ENCODE data around the gene AVPR1A.

- TF ChIP-seq ELF1 (IDR thresholded peaks at IDR 0.05; ENCODE audit: borderline replicate concordance, low read depth), result no peak
- no peak for TF ChIP-seq SP1 (IDR thresholded peaks at IDR 0.05; ENCODE audit: low read depth)
- TF ChIP-seq POLR2A (IDR thresholded peaks at IDR 0.05; ENCODE audit: borderline replicate concordance, extremely low read depth, insufficient read depth, insufficient read length), result no peak
- no peak for TF ChIP-seq CEBPB (IDR thresholded peaks at IDR 0.05; ENCODE audit: low read depth)
- no peak for TF ChIP-seq CTCF (IDR thresholded peaks at IDR 0.05 in 2 of 3, conservative IDR thresholded peaks at IDR 0.05 in 1 of 3; ENCODE audit: borderline replicate concordance in 1 of 3, insufficient read depth in 1 of 3, low read depth in 2 of 3, low read length in 2 of 3)
- TF ChIP-seq POLR2AphosphoS5 (IDR thresholded peaks at IDR 0.05; ENCODE audit: low read depth, low read length), result no peak
- TF ChIP-seq, protein P1, sequence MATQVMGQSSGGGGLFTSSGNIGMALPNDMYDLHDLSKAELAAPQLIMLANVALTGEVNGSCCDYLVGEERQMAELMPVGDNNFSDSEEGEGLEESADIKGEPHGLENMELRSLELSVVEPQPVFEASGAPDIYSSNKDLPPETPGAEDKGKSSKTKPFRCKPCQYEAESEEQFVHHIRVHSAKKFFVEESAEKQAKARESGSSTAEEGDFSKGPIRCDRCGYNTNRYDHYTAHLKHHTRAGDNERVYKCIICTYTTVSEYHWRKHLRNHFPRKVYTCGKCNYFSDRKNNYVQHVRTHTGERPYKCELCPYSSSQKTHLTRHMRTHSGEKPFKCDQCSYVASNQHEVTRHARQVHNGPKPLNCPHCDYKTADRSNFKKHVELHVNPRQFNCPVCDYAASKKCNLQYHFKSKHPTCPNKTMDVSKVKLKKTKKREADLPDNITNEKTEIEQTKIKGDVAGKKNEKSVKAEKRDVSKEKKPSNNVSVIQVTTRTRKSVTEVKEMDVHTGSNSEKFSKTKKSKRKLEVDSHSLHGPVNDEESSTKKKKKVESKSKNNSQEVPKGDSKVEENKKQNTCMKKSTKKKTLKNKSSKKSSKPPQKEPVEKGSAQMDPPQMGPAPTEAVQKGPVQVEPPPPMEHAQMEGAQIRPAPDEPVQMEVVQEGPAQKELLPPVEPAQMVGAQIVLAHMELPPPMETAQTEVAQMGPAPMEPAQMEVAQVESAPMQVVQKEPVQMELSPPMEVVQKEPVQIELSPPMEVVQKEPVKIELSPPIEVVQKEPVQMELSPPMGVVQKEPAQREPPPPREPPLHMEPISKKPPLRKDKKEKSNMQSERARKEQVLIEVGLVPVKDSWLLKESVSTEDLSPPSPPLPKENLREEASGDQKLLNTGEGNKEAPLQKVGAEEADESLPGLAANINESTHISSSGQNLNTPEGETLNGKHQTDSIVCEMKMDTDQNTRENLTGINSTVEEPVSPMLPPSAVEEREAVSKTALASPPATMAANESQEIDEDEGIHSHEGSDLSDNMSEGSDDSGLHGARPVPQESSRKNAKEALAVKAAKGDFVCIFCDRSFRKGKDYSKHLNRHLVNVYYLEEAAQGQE (IDR thresholded peaks at IDR 0.05; ENCODE audit: low read depth), result no peak
- TF ChIP-seq ZNF274 (IDR thresholded peaks at IDR 0.05; ENCODE audit: low read depth, low read length), result no peak
- no peak for TF ChIP-seq YY1 (IDR thresholded peaks at IDR 0.05; ENCODE audit: extremely low read depth, insufficient replicate concordance, low read depth, low read length)
Measured at GRCh38 chr12:63093711-63094110, 57.3 kb downstream of the AVPR1A start.
